Adrenal gland (tissue), 5 donors: ENCODE data around the gene OR1F1.

Experiments used
- CTCF ChIP-seq, 6 experiments: fragments of 450-650 bp in 4 of 6; fragments of 200-600 bp in 2 of 6; sonication (generic) in 1 of 6; IDR thresholded peaks; 1 replicate in 5 of 6; 2 replicates in 1 of 6; pipeline versions ENCODE4 v1.5.1 to v1.8.0; 2016 to 2021; ENCODE audit warnings: antibody characterized with exemption in 6 of 6, mild to moderate bottlenecking in 2 of 6, moderate library complexity in 1 of 6
- POLR2A ChIP-seq, 2 donors: fragments of 450-650 bp; IDR thresholded peaks; one replicate each; pipeline ENCODE4 v1.6.1; 2017; ENCODE audit warnings: antibody characterized with exemption in 2 of 2, mild to moderate bottlenecking in 2 of 2, moderate library complexity in 1 of 2
- donor health status: DM: no; HTN: no; CAD: no.

GRCh38 chr16:3152277-3152990 is 35.6 kb upstream of the OR1F1 start:
- TF ChIP-seq CTCF (IDR thresholded peaks at IDR 0.05), result peak in 5 of 6 experiments; percentile 14 to 33 (median 15)
- no peak for TF ChIP-seq POLR2A (IDR thresholded peaks at IDR 0.05)
